Kidney tubule cell (primary cell): ENCODE measurements around the gene YAP1.

Experiments
- DNase-seq: peaks from one replicate; pipeline ENCODE4 v3.0.0-alpha.2; 2018; ENCODE audit warnings: low spot score

YAP1 gene

DNA sequence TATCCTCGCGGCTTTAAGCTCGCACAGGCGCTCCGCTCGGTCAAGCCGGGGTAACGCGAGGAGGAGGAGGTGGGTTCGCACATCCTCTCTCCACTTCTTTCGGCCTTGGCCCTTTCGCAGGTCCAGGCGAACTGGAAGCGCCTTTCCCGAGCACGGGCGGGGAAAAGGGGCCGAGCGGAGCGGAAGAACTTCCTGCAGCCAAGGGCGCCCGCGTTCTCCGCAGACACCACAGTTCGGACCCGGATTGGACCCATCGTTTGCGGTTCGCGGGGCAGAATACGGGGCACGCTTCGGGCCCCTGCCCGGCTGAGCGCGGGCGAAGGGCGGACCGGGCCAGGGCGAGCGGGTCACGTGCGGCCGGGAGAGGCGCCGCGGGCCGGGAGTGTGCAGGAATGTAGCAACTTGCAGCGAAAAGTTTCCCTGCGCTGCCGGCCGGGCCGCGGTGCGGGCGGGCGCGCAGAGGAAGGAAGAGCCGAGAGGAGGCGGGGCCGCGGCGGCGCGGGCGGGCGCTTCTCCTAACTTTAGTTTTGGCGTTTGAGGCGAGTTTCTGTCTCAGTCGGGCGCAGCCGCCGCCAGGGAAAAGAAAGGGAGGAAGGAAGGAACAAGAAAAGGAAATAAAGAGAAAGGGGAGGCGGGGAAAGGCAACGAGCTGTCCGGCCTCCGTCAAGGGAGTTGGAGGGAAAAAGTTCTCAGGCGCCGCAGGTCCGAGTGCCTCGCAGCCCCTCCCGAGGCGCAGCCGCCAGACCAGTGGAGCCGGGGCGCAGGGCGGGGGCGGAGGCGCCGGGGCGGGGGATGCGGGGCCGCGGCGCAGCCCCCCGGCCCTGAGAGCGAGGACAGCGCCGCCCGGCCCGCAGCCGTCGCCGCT is at the start of gene YAP1:
Gene YAP1, plus strand, starts transcription at position 552 of the 865 bp plus-strand sequence. CDS start 402 bp downstream, outside the sequence.
- DNase-seq, result peak; percentile 94

- no peak for DNase-seq
Measured at GRCh38 chr11:102061276-102061675, 49.0 kb upstream of the YAP1 start.

DNA sequence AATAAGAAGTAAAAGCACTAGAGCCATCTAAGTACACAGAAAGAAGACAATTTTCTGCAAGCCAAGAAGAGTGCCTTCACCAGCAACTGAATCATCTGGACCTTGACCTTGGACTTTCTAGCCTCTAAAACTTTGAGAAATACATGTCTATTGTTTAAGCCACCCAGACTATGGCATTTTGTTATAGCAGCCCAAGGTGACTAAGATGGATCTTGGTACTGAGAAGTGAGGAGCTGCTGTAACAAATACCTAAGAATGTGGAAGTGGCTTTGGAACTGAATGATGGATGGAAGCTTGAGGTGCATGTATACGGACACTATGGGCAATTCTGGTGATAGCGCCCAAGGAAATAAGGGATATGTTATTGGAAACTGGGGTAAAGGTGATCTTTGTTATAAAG is 48.1 kb upstream of the YAP1 start:
- no peak for DNase-seq

- no peak for DNase-seq
Measured at GRCh38 chr11:102064316-102064715, 45.9 kb upstream of the YAP1 start.

GRCh38 chr11:102070766-102071165 is 39.5 kb upstream of the YAP1 start:
- no peak for DNase-seq

DNA sequence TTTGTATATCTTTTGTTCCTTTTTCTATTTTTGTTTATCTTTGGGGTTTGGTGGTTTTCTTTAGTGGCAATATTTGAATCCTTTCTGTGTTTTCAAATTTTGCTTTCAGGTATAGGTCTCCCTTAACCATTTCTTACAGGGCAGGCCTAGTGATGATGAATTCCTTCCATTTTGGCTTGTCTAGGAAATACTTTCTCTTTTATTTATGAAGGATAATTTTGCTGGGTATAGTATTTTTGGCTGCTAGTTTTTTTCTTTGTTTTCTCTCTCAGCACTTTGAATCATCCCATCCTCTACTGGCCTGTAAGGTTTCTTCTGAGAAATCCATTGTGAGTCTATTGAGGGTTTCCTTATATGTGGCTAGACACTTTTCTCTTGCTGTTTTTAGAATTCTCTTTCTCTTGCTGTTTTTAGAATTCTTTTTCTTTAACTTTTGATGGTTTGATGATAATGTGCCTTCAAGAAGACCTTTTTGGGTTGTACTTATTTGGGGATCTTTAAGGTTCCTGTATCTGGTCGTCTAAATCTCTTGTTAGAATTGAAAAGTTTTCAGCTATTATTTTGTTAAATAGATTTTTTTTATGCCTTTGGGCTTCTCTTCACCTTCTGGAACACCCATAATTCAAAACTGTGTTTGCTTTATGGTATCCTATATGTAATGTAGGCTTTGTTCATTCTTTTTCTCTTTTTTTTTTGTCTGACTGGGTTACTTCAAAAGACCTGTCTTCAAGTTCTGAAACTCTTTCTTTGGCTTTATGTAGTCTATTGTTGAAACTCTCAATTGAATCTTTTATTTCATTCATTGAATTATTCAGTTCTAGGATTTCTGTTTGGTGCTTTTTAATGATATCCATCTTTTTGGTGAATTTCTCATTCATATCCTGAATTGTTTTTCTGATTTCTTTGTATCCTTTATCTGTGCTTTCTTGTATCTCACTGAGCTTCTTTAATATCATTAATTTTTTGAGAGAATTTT is 38.5 kb upstream of the YAP1 start:
- no peak for DNase-seq

- no peak for DNase-seq
Measured at GRCh38 chr11:102073253-102073652, 37.0 kb upstream of the YAP1 start.

DNA sequence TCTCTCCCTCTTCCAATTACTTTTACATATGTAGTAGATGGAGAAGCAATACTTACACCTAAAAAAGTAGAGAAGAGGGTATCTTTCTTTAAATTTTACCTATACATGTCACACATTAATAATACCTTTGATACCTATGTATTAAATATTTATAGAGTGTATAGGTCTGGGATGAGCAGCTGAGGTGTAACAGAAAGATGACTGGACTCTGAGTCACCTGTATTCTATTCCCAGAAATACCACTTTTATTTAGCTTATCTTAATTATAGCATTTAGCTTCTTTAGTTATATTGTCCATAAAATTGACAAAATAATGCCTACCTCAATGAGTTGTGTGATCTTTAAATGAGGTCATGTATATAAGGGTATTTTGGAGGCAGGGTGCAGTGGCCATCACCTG is 30.6 kb upstream of the YAP1 start:
- peak; percentile 9 for DNase-seq

- no peak for DNase-seq
Measured at GRCh38 chr11:102081313-102081712, 28.9 kb upstream of the YAP1 start.

- DNase-seq, result peak; percentile 6
Measured at GRCh38 chr11:102085864-102086551, 24.2 kb upstream of the YAP1 start.

GRCh38 chr11:102097186-102097585 is 13.1 kb upstream of the YAP1 start:
- no peak for DNase-seq

DNA sequence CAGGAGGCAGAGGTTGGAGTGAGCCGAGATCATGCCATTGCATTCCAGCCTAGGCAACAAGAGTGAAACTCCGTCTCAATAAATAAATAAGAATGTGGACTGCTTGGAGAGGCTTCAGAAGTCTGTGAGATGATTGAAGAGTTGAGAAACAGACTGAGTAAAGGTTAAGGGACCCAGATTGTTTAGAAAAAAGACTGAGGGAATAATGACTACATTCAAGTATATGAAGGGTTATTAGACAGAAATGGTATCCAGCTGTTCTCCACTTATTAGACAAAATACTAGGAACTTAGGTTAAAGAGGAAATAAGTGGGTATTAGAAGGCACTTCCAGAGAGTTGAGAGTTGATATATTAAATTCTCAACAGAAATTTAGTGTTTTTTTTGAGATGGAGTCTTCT is 10.5 kb upstream of the YAP1 start:
- DNase-seq, result no peak

DNA sequence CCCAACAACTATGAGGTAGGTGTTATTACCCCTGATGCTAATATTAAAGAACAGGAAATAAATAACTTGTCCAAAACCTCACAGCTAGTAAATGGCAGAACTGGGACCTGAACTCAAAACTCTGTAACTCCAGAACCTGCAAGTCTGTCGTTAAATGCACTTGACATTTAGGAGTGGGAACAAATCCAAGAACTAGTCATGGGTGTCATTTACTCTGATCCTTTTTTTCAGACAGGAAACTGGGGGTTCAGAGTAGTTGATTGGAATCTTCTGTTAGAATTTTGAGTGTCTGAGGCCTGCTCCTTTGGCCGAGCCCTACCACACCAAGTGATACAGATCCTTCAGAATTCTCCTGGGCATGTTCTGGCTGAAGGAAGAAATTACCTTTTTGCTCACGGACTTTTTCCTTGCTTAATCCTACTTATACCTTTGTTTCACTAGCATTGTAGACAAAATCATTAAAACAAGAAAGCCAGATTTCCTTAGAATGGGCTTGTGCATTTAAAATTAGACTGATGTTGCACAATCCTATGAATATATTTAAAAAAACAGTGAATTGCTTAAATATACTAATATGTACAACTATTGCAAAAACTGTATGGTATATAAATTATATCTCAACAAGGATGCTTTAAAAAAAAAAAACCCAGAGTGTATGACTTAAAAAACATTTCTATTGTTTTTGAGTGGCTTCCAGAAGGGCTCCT is 1.4 kb upstream of the YAP1 start:
- no peak for DNase-seq

DNA sequence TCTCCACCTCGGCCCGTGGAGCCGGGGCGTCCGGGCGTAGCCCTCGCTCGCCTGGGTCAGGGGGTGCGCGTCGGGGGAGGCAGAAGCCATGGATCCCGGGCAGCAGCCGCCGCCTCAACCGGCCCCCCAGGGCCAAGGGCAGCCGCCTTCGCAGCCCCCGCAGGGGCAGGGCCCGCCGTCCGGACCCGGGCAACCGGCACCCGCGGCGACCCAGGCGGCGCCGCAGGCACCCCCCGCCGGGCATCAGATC is 439 bp downstream of the YAP1 start:
- DNase-seq, result no peak

GRCh38 chr11:102111011-102111786 is 952 bp downstream of the YAP1 start:
- peak; percentile 78 for DNase-seq

GRCh38 chr11:102111787-102112508 is 1.7 kb downstream of the YAP1 start:
- peak; percentile 93 for DNase-seq

GRCh38 chr11:102112509-102112821 is 2.2 kb downstream of the YAP1 start:
- no peak for DNase-seq

DNA sequence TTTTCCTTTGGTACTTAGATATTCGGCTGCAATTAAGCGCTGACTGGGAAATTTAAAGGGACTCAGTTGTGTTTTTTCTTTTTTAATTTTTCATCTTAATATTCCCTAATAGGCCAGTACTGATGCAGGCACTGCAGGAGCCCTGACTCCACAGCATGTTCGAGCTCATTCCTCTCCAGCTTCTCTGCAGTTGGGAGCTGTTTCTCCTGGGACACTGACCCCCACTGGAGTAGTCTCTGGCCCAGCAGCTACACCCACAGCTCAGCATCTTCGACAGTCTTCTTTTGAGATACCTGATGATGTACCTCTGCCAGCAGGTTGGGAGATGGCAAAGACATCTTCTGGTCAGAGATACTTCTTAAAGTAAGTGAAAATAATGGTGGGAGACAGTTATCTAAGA is 3.8 kb downstream of the YAP1 start:
- DNase-seq, result no peak

- peak; percentile 94 for DNase-seq
Measured at GRCh38 chr11:102115557-102115956, 5.3 kb downstream of the YAP1 start.

DNA sequence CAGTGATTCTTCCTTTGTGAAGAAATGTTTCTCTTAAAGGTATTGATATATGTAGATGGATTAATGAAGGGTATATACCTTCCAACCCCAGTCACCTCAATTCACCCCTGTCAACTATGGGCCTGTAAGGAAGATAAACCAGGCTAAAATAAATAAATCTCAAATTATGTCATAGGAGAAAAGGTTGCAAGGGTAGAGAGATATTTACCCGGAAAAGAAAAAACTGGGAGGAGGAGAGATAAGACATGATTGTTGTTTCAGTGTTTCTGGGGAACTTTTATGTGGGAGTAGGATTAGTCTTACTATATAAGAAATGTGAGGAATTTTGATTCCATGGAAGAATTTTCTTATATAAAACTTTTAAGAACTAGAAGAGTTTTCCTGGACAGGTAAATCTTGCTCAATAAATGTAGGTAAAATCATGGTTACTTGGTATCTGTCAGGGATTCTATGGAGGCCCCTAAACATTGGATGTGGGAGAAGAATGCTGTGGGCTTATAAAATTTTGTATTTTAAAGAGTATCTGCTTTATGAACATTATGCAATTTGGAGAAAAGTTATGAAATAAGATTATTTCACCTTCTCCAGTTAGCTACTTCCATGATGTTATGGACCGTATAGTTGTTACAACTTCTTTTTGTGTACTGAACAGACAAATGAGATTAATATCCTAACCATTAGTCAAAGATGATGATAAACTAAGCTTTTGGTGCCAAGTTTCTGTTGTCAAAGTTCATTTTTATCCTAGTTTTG is 6.4 kb downstream of the YAP1 start:
- no peak for DNase-seq
